Measurements from ENCODE around the gene SLC6A18.
"Not testable (repeated sequence)": the region's sequence is repeated elsewhere in the genome, so short reads cannot be mapped to it uniquely, and the experiment has no call there.

SLC6A18 gene

GRCh38 chr5:1288439-1289335, 63.5 kb downstream of the SLC6A18 start:
- DNase-seq (ENCODE audit: low read depth) = no peak
- no peak for TF ChIP-seq CTCF (IDR thresholded peaks at IDR 0.05; ENCODE audit: control insufficient read depth, insufficient read depth, low read depth, low read length, missing control alignments)
- no peak overlapping the region for H3K4me3 ChIP-seq (ENCODE audit: control insufficient read depth, low read depth, low read length)

- DNase-seq (ENCODE audit: low read depth); H3K4me3 ChIP-seq (ENCODE audit: control insufficient read depth, low read depth, low read length): not testable (repeated sequence)
These were observed 64.4 kb downstream of the SLC6A18 start for GRCh38 chr5:1289559-1289958.

- H3K4me3 ChIP-seq (ENCODE audit: control insufficient read depth, low read depth, low read length); DNase-seq (ENCODE audit: low read depth): not testable (repeated sequence)
These were observed 65.8 kb downstream of the SLC6A18 start for GRCh38 chr5:1290956-1291355.

- no peak for TF ChIP-seq CTCF (IDR thresholded peaks at IDR 0.05; ENCODE audit: control insufficient read depth, insufficient read depth, low read depth, low read length, missing control alignments)
- no peak for DNase-seq (ENCODE audit: low read depth)
- H3K4me3 ChIP-seq (ENCODE audit: control insufficient read depth, low read depth, low read length) = no peak overlapping the region
These were observed 66.5 kb downstream of the SLC6A18 start for GRCh38 chr5:1291611-1292080.

GRCh38 chr5:1292139-1292538, 67.0 kb downstream of the SLC6A18 start:
- DNase-seq (ENCODE audit: low read depth) = no peak
- no peak for TF ChIP-seq CTCF (IDR thresholded peaks at IDR 0.05; ENCODE audit: control insufficient read depth, insufficient read depth, low read depth, low read length, missing control alignments)
- no peak overlapping the region for H3K4me3 ChIP-seq (ENCODE audit: control insufficient read depth, low read depth, low read length)

- no peak for DNase-seq (ENCODE audit: low read depth)
- no peak for TF ChIP-seq CTCF (IDR thresholded peaks at IDR 0.05; ENCODE audit: control insufficient read depth, insufficient read depth, low read depth, low read length, missing control alignments)
- no peak overlapping the region for H3K4me3 ChIP-seq (ENCODE audit: control insufficient read depth, low read depth, low read length)
These were observed 67.8 kb downstream of the SLC6A18 start for GRCh38 chr5:1292846-1293415.

GRCh38 chr5:1293416-1294205, 68.4 kb downstream of the SLC6A18 start:
- DNase-seq (ENCODE audit: low read depth) = no peak
- no peak overlapping the region for H3K4me3 ChIP-seq (ENCODE audit: control insufficient read depth, low read depth, low read length)
- TF ChIP-seq CTCF (IDR thresholded peaks at IDR 0.05; ENCODE audit: control insufficient read depth, insufficient read depth, low read depth, low read length, missing control alignments) = no peak
